MM.1S (cell line): ENCODE data around the gene RRP7A.

Source experiments
- CTCF ChIP-seq: fragments of 300-600 bp; sonication (generic); IDR thresholded peaks from 2 replicates; pipeline ENCODE4 v1.5.1; 2016; ENCODE audit warnings: antibody characterized with exemption, low read length, mixed read lengths
- EZH2 ChIP-seq: fragments of 300-600 bp; sonication (generic); optimal IDR thresholded peaks from 2 replicates; pipeline ENCODE3; 2017; ENCODE audit warnings: low read depth, mild to moderate bottlenecking, antibody characterized with exemption, low read length, mixed read lengths

- TF ChIP-seq CTCF (no peak), EZH2 (no peak)
Observed at GRCh38 chr22:42461511-42461910, 58.1 kb downstream of the RRP7A start.
